ENCODE results near the gene PAX5.

DNA sequence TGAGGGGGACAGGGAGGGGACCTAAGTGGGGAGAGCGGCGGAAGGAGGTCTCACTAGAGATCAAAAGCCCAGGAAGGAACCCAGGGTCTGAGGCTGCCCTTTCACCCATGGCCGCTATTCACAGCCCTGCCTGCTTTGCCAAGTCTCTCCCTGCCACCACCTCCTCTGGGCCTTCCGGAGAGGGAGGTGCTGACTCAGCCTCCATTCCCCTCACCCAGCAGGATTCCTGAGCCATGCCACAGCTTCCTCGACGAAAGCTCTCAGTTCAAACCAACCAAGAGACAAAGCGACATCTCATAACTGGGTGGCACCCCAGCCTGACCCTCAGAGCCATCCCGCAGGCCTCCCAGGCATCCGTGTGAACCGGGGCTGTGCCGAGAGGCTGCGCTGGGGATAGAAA lies 36.7 kb downstream of the PAX5 start:
- no peak for TF ChIP-seq EZH2 (IDR thresholded peaks at IDR 0.05; ENCODE audit: insufficient read depth, poor library complexity, severe bottlenecking)
- TF ChIP-seq EZH2phosphoT487 (IDR thresholded peaks at IDR 0.05; ENCODE audit: insufficient read depth, low read depth) = no peak
